HEK293 (cell line): ENCODE data around the gene NOP10.

ENCODE experiments used
- CTCF ChIA-PET: fragments of 350-600 bp; formaldehyde crosslinking; extraction: SDS; loops from one replicate; lab custom pipeline; 2021; ENCODE audit warnings: antibody characterized with exemption; lab: Yijun Ruan, JAX
- POLR2A ChIA-PET: fragments of 300-600 bp; formaldehyde crosslinking; extraction: SDS; loops from one replicate; lab custom pipeline; 2020; ENCODE audit warnings: antibody characterized with exemption, inconsistent platforms; lab: Yijun Ruan, JAX
- H3K27ac ChIP-seq: fragments of 200-500 bp; sonication (Bioruptor generic); 2 replicates; pipeline ENCODE4 v1.5.1; 2014; ENCODE audit warnings: low read depth, low read length, control low read depth, inconsistent platforms; ENCODE audit errors: extremely low read depth
- H3K36me3 ChIP-seq, 2 experiments: fragments of 200-500 bp in 1 of 2; sonication (Bioruptor generic) in 1 of 2; 1 replicate in 1 of 2; 2 replicates in 1 of 2; pipeline ENCODE4 v1.5.1; 2014 to 2017; ENCODE audit warnings: inconsistent platforms in 2 of 2, low read length in 2 of 2; ENCODE audit not compliant: control insufficient read depth in 2 of 2, insufficient read depth in 1 of 2
- H3K4me1 ChIP-seq: fragments of 200-500 bp; sonication (Bioruptor generic); 2 replicates; pipeline ENCODE4 v1.5.1; 2014; ENCODE audit warnings: mild to moderate bottlenecking, low read length, inconsistent platforms; ENCODE audit not compliant: control insufficient read depth, insufficient read depth
- H3K4me3 ChIP-seq: 2 replicates; pipeline ENCODE4 v1.5.1; 2011; ENCODE audit warnings: low read depth, mild to moderate bottlenecking, control low read depth, low read length, moderate library complexity
- H3K9me3 ChIP-seq: fragments of 200-500 bp; sonication (Bioruptor generic); 2 replicates; pipeline ENCODE4 v1.5.1; 2014; ENCODE audit warnings: low read depth, low read length, inconsistent platforms; ENCODE audit not compliant: control insufficient read depth, insufficient read depth
- MZF1 ChIP-seq: fragments of 450-650 bp; formaldehyde crosslinking; IDR thresholded peaks from 2 replicates; pipeline ENCODE4 v1.5.1; 2017; ENCODE audit warnings: missing biosample characterization, missing genetic modification characterization, borderline replicate concordance
- SP7 ChIP-seq: fragments of 450-650 bp; formaldehyde crosslinking; IDR thresholded peaks from 2 replicates; pipeline ENCODE4 v1.5.1; 2016; ENCODE audit warnings: missing biosample characterization, missing genetic modification characterization
- YY1 ChIP-seq: fragments of 450-650 bp; formaldehyde crosslinking; IDR thresholded peaks from 2 replicates; pipeline ENCODE4 v1.5.1; 2018; ENCODE audit warnings: missing biosample characterization, missing genetic modification characterization
- ZBTB21 ChIP-seq: fragments of 450-650 bp; formaldehyde crosslinking; IDR thresholded peaks from 2 replicates; pipeline ENCODE4 v1.5.1; 2017; ENCODE audit warnings: missing biosample characterization, missing genetic modification characterization
- ZBTB48 ChIP-seq: fragments of 450-650 bp; formaldehyde crosslinking; IDR thresholded peaks from 2 replicates; pipeline ENCODE4 v1.5.1; 2016; ENCODE audit warnings: missing biosample characterization, missing genetic modification characterization
- ZEB2 ChIP-seq: fragments of 450-650 bp; formaldehyde crosslinking; IDR thresholded peaks from 2 replicates; pipeline ENCODE4 v1.5.1; 2016; ENCODE audit warnings: missing biosample characterization, missing genetic modification characterization
- ZNF112 ChIP-seq: fragments of 450-650 bp; formaldehyde crosslinking; IDR thresholded peaks from 2 replicates; pipeline ENCODE4 v1.5.0; 2017; ENCODE audit warnings: missing biosample characterization, missing genetic modification characterization
- ZNF121 ChIP-seq: fragments of 450-650 bp; formaldehyde crosslinking; IDR thresholded peaks from 2 replicates; pipeline ENCODE4 v1.5.1; 2016; ENCODE audit warnings: missing biosample characterization, missing genetic modification characterization
- ZNF155 ChIP-seq: fragments of 450-650 bp; formaldehyde crosslinking; IDR thresholded peaks from 2 replicates; pipeline ENCODE4 v1.5.1; 2016; ENCODE audit warnings: missing biosample characterization, missing genetic modification characterization
- ZNF174 ChIP-seq: fragments of 450-650 bp; formaldehyde crosslinking; IDR thresholded peaks from 2 replicates; pipeline ENCODE4 v1.5.0; 2017; ENCODE audit warnings: missing biosample characterization, mild to moderate bottlenecking, missing genetic modification characterization
- ZNF202 ChIP-seq: fragments of 450-650 bp; formaldehyde crosslinking; IDR thresholded peaks from 2 replicates; pipeline ENCODE4 v1.5.1; 2016; ENCODE audit warnings: missing biosample characterization, missing genetic modification characterization, borderline replicate concordance
- ZNF571 ChIP-seq: fragments of 450-650 bp; formaldehyde crosslinking; IDR thresholded peaks from 2 replicates; pipeline ENCODE4 v1.5.0; 2017; ENCODE audit warnings: missing biosample characterization, missing genetic modification characterization
- ZNF658 ChIP-seq: fragments of 450-650 bp; formaldehyde crosslinking; IDR thresholded peaks from 2 replicates; pipeline ENCODE4; 2016; ENCODE audit warnings: missing biosample characterization, missing genetic modification characterization
- ZNF670 ChIP-seq: fragments of 450-650 bp; formaldehyde crosslinking; IDR thresholded peaks from 2 replicates; pipeline ENCODE4 v1.5.1; 2016; ENCODE audit warnings: missing biosample characterization, missing genetic modification characterization, low read depth
- ZNF776 ChIP-seq: fragments of 450-650 bp; formaldehyde crosslinking; IDR thresholded peaks from 2 replicates; pipeline ENCODE4 v1.5.0; 2017; ENCODE audit warnings: missing biosample characterization, missing genetic modification characterization, borderline replicate concordance
- ZNF791 ChIP-seq: fragments of 450-650 bp; formaldehyde crosslinking; IDR thresholded peaks from 2 replicates; pipeline ENCODE4 v1.5.1; 2016; ENCODE audit warnings: missing biosample characterization, missing genetic modification characterization
- TF ChIP-seq, protein P1 (sequence below): fragments of 450-650 bp; formaldehyde crosslinking; IDR thresholded peaks from 2 replicates; pipeline ENCODE4 v1.5.1; 2016; ENCODE audit warnings: missing biosample characterization, missing genetic modification characterization
- TF ChIP-seq, protein P2 (sequence below): fragments of 450-650 bp; formaldehyde crosslinking; IDR thresholded peaks from 2 replicates; pipeline ENCODE4 v1.5.1; 2016; ENCODE audit warnings: missing biosample characterization, missing genetic modification characterization

NOP10 gene

DNA sequence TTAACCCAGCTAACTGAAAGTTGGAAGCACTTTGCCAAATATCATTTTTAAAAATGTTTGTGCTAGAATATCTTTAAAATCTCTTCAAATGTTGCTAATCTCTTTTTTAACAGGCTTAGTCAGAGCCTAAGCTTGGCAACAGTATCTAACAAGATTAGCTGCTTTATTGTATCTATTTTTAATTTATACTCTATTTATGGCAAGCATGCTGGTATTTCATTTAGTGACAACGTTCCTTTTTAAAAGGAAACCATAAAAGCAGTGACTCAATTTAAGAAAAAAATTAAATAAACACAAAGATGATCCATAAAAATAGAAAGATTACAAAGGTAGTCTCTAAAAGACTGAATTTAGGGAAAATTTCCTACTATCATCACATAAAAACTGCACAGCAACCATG is 45.9 kb downstream of the NOP10 start:
- Histone ChIP-seq H3K4me3 (no peak overlapping the region), H3K27ac (no peak overlapping the region), H3K9me3 (no peaks in the 10 kb centered on the region), H3K4me1 (no peaks in the 10 kb centered on the region), H3K36me3 (no peaks in the 10 kb centered on the region)
- TF ChIP-seq ZNF776 (tag by site-specific recombination) (no peak), ZNF670 (no peak), SP7 (no peak), ZBTB48 (no peak), ZNF155 (tag by site-specific recombination) (no peak), ZNF174 (tag by site-specific recombination) (no peak), ZEB2 (no peak), ZNF571 (no peak), YY1 (no peak), ZNF112 (no peak), ZBTB21 (tag by site-specific recombination) (no peak), ZNF658 (no peak), MZF1 (no peak), ZNF121 (no peak), ZNF791 (tag by site-specific recombination) (no peak)
- TF ChIP-seq, protein P1, sequence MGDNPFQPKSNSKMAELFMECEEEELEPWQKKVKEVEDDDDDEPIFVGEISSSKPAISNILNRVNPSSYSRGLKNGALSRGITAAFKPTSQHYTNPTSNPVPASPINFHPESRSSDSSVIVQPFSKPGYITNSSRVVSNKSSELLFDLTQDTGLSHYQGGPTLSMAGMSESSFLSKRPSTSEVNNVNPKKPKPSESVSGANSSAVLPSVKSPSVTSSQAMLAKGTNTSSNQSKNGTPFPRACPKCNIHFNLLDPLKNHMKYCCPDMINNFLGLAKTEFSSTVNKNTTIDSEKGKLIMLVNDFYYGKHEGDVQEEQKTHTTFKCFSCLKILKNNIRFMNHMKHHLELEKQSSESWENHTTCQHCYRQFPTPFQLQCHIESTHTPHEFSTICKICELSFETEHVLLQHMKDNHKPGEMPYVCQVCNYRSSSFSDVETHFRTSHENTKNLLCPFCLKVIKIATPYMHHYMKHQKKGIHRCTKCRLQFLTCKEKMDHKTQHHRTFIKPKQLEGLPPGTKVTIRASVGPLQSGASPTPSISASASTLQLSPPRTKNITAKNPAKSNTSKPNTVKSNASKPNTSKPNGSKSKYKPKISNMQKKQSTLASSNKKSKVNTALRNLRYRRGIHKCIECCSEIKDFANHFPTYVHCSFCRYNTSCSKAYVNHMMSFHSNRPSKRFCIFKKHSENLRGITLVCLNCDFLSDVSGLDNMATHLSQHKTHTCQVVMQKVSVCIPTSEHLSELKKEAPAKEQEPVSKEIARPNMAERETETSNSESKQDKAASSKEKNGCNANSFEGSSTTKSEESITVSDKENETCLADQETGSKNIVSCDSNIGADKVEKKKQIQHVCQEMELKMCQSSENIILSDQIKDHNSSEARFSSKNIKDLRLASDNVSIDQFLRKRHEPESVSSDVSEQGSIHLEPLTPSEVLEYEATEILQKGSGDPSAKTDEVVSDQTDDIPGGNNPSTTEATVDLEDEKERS (tag by site-specific recombination) = no peak
- POLR2A ChIA-PET = no interaction called here
- CTCF ChIA-PET = interaction anchor here (0.5 kb wide), 1 partner anchor 220 kb away, joined by 3 read pairs; no protein-coding TSS in a partner anchor

DNA sequence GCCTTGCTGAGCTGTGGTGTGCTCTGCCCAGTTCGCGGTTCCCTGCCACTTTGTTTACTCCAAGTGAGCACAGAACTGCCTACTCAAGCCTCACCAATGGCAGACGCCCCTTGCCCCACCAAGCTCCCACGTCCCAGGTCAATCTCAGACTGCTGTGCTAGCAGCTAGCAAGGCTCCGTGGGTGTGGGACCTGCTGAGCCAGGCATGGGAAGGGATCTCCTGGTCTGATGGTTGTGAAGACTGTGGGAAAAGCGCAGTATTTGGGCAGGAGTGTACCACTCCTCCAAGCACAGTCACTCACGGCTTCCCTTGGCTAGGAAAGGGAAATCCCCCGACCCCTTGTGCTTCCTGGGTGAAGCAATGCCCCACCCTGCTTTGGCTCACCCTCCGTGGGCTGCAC is 50.3 kb downstream of the NOP10 start:
- ChIA-PET CTCF (no interaction called here), POLR2A (no interaction called here)
- no peak overlapping the region for H3K27ac ChIP-seq
- no peaks in the 10 kb centered on the region for H3K9me3 ChIP-seq
- H3K36me3 ChIP-seq = no peaks in the 10 kb centered on the region
- H3K4me1 ChIP-seq = no peaks in the 10 kb centered on the region
- TF ChIP-seq ZNF202 (tag by site-specific recombination) = no peak
- TF ChIP-seq, protein P2, sequence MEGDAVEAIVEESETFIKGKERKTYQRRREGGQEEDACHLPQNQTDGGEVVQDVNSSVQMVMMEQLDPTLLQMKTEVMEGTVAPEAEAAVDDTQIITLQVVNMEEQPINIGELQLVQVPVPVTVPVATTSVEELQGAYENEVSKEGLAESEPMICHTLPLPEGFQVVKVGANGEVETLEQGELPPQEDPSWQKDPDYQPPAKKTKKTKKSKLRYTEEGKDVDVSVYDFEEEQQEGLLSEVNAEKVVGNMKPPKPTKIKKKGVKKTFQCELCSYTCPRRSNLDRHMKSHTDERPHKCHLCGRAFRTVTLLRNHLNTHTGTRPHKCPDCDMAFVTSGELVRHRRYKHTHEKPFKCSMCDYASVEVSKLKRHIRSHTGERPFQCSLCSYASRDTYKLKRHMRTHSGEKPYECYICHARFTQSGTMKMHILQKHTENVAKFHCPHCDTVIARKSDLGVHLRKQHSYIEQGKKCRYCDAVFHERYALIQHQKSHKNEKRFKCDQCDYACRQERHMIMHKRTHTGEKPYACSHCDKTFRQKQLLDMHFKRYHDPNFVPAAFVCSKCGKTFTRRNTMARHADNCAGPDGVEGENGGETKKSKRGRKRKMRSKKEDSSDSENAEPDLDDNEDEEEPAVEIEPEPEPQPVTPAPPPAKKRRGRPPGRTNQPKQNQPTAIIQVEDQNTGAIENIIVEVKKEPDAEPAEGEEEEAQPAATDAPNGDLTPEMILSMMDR = no peak
- H3K4me3 ChIP-seq = no peak overlapping the region
